ENCODE measurements around the gene PEPD.

DNA sequence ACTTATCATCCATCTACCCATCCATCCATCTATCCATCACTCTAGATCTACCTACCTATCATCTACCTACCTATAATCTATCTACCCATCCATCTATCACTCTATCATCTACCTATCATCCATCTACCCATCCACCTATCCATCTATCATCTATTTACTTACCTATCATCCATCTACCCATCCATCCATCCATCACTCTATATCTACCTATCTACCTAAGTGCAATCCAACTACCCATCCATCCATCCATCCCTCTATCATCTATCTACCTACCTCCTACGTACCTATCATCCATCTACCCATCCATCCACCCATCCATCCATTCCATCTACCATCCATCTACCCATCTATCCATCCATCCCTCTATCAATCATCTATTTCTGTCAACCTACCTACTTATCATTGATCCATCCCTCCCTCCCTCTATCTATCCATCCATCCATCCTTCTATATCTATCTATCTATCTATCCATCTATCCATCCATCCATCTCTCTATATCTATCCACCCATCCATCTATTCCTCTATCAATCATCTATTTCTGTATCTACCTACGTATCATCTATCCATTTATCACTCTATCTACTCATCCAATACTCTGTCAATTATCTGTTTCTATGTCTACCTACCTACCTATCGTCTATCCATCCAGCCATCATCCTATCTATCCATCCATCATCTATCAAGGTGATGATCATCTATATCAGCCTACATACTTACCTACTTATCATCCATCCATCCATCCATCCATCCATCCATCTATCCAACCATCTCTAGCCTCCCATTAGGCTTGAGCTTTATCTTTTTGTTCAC lies 99.0 kb downstream of the PEPD start:
- no peak for TF ChIP-seq EZH2phosphoT487 (conservative IDR thresholded peaks at IDR 0.05; ENCODE audit: low read length)
- TF ChIP-seq, protein P1, sequence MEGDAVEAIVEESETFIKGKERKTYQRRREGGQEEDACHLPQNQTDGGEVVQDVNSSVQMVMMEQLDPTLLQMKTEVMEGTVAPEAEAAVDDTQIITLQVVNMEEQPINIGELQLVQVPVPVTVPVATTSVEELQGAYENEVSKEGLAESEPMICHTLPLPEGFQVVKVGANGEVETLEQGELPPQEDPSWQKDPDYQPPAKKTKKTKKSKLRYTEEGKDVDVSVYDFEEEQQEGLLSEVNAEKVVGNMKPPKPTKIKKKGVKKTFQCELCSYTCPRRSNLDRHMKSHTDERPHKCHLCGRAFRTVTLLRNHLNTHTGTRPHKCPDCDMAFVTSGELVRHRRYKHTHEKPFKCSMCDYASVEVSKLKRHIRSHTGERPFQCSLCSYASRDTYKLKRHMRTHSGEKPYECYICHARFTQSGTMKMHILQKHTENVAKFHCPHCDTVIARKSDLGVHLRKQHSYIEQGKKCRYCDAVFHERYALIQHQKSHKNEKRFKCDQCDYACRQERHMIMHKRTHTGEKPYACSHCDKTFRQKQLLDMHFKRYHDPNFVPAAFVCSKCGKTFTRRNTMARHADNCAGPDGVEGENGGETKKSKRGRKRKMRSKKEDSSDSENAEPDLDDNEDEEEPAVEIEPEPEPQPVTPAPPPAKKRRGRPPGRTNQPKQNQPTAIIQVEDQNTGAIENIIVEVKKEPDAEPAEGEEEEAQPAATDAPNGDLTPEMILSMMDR (IDR thresholded peaks at IDR 0.05; ENCODE audit: insufficient read depth, low read length, poor library complexity, severe bottlenecking): no peak
